NCI-H526 (cell line): ENCODE results near the gene TPTE.
"Not testable (repeated sequence)": the region's sequence is repeated elsewhere in the genome, so short reads cannot be mapped to it uniquely, and the experiment has no call there.

ENCODE experiments used
- DNase-seq, 2 experiments: peaks; one replicate each; lab custom pipeline; 2025; lab: John Stamatoyannopoulos, UW

The TPTE gene

GRCh38 chr21:10521091-10521598, at the start of gene TPTE:
Gene TPTE (plus strand): TSS chr21:10521583. CDS start chr21:10538724, 17,141 bp downstream.
- DNase-seq, result no peak

- DNase-seq, result not testable (repeated sequence)
Observed at GRCh38 chr21:10471999-10472398, 49.4 kb upstream of the TPTE start.

GRCh38 chr21:10477794-10478193, 43.6 kb upstream of the TPTE start:
- DNase-seq, result not testable (repeated sequence)

DNA sequence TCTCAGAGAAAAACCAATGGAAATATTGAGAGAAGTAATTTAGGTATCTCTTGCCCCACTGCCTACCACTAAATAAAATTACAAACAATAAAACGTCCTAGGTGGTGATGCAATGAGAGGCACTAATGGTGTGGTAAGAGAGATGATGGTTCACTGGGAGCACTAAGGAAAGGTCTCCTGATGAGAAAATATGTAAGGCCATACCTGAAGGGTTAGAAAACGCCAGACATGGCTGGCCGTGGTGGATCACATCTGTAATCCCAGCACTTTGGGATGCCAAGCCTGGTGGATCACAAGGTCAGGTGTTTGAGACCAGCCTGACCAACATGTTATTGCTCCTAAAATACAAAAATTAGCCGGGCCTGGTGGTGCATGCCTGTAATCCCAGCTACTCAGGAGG, 41.5 kb upstream of the TPTE start:
- DNase-seq, result not testable (repeated sequence)

DNA sequence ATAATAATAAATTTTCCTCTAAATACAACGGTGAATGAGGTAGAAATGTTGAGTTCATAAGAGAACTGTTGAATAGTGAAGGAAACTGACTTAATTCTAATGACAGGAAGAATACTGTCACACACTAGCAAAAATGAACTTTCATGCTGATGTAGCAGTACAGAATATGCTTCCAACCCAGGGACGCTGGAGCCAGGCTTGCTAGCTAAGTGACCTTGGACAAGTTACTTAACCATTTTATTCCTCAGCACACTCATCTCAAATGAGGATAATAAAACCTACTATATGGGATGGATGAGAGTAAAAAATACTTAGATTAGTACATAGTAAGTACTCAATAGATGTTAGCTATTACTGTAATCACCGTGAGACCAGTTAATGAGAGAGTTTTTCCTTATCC, 36.5 kb upstream of the TPTE start:
- DNase-seq, result not testable (repeated sequence)

DNA sequence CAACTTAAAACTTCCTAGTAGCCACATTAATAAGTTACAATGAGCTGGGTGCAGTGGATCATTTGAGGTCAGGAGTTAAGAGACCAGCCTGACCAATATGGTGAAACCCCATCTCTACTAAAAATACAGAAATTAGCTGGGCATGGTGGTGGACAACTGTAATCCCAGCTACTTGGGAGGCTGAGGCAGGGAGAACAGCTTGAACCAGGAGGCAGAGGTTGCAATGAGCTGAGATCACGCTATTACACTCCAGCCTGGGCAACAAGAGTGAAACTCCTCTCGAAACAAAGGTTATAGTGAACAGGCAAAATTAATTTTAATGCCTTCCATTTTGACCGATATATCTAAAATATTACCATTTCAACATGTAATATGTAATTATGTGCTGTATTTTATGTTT, 30.9 kb upstream of the TPTE start:
- not testable (repeated sequence) for DNase-seq

DNA sequence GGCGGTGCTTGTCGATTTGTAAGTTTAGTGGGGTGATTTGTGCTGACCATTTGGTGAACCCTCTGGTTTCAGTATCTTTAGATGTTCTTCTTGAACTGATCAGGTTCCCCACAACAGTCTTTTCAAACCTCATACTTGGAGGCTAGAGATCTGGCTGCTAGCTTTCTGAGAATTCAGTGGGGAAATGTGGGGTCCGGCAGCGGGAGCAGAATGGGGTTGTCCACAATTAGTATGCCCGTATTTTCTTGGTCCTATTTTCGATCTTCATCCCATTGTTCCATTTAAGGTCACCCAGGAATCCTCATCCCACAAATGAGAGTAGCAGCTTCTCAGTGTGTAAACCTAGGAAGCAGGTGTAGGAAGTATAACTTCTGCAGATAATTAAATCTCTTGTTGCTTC, 10.3 kb upstream of the TPTE start:
- no peak for DNase-seq

DNA sequence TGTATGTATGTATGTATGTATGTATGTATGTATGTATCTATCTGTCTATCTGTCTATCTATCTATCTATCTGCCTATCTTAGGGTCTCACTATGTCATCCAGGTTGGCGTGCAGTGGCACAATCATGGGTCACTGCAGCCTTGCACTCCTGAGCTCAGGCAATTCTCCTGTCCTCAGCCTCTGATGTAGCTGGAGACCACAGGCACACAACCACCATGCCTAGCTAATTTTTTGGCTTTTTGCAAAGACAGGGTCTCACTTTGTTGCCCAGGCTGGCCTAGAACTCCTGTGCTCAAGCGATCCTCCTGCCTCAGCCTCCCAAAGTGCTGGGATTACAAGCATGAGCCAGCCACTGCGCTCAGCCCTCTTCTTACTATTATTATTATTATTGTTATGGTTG, 4.5 kb upstream of the TPTE start:
- not testable (repeated sequence) for DNase-seq

GRCh38 chr21:10517904-10518303, 3.5 kb upstream of the TPTE start:
- not testable (repeated sequence) for DNase-seq

DNA sequence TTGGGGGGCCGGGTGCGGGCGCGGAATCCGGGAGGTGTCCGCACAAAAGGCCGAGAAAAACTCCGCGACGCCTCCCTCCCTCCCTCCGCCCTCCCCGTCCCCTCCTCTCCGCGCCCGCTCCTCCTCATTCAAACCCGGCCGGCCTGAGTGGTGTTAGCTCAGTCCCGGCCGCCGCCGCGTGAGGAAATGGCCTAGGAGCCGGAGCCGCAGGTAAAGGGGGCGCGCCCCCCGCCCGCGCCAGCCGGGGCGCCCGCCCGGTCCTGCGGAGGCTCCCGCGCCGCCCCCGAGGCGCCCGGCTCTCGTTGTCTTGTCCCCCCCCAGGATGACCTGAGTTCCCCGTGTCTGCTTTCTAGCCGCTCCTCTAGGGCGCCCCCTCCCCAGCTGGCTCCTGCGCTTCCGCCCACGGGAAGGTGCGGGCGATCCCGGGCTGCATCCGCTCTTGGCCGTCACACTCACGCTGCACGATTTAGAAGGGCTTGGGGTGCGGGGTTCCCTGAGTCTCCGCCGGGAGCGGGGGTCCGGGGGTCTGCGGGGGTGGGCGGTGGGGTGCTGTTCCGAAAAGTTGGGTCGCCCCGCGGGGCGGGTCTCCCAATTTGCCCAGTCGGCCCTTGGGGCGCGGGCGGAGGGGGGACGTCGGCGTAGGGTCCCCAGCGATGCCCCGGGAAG, 585 bp downstream of the TPTE start:
- not testable (repeated sequence) for DNase-seq

GRCh38 chr21:10539956-10540355, 18.6 kb downstream of the TPTE start:
- no peak for DNase-seq

- not testable (repeated sequence) for DNase-seq
Observed at GRCh38 chr21:10544376-10544775, 23.0 kb downstream of the TPTE start.

DNA sequence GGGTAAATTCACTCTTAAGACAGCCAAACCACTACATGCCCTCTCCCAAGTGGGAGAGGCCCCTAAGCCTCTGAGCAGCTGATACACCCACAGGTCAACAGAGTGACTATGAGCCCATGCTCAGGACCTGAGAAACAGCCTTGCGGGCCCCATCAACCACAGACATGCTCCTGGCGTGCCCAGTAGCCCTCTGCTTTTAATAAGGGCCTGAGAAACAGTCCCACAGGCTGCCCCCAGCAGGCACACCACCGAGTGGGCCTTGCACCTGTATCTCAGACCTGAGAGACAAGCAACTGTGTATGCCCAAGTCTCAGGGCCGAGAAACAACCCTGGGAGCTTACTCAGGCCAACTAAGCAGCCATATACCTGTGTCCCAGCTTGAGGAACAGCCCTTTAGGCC, 26.5 kb downstream of the TPTE start:
- DNase-seq, result not testable (repeated sequence)

DNA sequence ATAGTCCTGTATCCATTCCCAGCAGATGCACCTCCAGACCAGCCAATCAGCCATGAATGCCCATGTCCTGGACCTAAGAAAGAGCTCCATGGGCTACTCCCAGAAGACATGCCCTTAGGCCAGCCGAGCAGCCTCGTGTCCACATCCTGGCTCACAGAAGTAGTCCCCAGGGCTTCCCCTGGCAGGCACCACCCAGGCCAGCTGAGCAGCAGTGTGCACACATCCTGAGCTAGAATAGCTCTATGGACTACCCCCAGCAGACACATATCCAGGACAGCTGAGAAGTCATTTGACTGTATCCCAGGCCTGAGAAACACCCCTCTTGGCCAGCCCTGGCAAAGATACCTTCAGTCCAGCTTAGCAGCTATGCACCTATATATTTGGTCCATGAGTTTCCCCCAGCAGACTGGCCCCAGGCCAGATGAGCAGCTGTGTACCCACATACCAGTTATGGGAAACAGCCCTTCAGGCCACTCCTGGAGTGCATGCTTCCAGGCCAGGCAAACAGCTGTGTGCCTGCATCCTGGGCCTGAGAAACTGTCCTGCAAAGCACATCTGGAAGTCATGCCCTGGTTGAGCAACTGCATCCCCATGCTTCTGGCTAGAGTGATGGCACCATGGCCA, 27.1 kb downstream of the TPTE start:
- not testable (repeated sequence) for DNase-seq

- DNase-seq, result not testable (repeated sequence)
Observed at GRCh38 chr21:10570803-10571202, 49.4 kb downstream of the TPTE start.

DNA sequence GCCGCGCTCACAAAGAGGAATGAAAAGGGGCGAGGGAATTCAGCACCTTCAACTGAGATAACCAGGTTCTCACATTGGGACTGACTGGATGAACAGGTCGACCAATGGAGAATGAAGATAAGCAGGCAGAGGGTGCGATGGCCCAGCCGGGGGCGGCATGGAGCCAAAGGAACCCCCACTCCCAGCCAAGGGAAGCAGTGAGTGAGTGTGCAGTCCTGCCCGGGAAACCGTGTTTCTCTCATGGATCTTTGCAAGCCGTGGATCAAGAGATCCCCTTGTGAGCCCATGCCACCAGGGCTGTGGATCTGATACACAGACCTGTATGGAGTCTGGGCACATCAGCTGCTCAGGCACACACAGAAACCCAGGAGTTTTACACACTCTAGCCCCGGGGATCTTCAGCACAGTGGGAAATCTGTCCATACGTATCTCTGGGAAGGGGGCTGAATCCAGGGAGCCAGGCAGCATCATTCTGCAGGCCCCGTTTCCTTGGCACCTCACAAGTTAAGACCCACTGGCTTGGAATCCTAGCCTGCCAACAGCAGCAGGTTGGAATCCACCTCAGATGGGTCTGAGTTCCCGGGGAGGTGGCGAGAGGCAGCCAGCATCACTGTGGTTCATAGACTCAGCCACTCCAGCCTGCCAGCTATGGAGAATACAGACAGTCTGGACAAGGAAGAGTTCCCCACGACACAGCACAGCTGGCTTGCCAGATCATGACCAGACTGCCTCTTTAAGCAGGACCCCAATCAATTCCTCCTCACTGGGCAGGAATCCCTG, 53.3 kb downstream of the TPTE start:
- DNase-seq, result not testable (repeated sequence)

DNA sequence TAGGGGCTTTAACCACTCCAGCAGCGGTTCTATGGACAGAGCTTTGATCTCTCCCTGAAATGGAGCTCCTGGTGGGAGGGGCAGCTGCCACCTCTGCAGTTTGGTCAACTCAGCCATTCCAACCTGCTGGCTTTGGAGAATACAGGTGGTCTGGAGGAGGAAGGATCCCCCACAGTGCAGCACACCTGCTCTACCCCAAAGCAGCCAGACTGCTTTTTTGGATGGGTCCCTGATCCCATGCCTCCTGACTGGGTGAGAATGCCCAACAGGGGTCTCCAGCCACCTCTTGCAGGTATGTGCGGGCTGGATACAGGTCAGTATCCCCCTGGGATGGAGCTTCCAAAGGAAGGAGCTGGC, 53.9 kb downstream of the TPTE start:
- DNase-seq, result no peak

- DNase-seq, result not testable (repeated sequence)
Observed at GRCh38 chr21:10578910-10579309, 57.5 kb downstream of the TPTE start.

- DNase-seq, result not testable (repeated sequence)
Observed at GRCh38 chr21:10589115-10589514, 67.7 kb downstream of the TPTE start.

GRCh38 chr21:10607074-10607473, 85.7 kb downstream of the TPTE start:
- DNase-seq, result not testable (repeated sequence)

- not testable (repeated sequence) for DNase-seq
Observed at GRCh38 chr21:10614285-10614684, 92.9 kb downstream of the TPTE start.

DNA sequence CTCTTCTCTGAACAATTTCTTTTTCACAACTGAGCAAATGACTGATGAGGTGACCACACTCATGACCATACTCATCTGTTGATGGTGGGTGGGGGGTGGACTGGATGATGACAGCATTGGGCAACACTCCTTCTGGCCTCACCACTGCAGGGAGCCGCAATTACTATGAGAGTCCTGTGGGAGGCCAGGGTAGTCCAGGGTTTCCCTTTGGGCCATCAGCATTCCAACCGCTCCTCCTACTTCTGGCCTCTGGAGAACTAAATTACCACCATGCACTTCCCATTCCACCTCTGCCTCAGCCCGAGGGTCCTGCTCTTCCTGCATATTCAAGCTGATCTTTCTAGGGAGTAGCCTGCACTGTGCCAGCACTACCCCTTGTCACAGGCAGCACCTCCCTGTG, 94.7 kb downstream of the TPTE start:
- not testable (repeated sequence) for DNase-seq

DNA sequence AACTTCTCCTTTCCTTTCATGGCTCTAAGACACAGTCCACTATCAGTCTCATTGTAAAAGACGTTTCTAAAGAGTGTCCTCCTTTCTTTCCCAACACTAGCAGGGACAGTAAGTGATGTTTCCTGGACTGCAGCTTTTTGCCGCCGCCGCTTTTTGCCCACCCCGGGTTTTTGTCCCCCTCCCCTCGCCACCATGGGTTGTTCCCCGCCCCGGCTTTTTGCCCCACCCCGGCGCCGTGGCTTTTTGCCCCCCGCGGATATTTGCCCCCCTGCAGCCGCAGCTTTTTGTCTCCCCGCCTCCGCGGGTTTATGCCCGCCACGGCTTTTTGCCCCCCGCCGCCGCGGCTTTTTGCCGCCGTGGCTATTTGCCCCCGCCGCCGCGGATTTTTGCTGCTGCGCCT, 95.2 kb downstream of the TPTE start:
- DNase-seq, result no peak
